IPS DF 19.7 (cell line): Measurements from ENCODE around the gene UBE2O.

Experiments used
- DNase-seq: peaks from one replicate; pipeline ENCODE4 v3.0.0-alpha.2; 2013; ENCODE audit warnings: low read depth, low spot score

UBE2O gene

GRCh38 chr17:76416899-76417298 is 36.1 kb downstream of the UBE2O start:
- DNase-seq = no peak

DNA sequence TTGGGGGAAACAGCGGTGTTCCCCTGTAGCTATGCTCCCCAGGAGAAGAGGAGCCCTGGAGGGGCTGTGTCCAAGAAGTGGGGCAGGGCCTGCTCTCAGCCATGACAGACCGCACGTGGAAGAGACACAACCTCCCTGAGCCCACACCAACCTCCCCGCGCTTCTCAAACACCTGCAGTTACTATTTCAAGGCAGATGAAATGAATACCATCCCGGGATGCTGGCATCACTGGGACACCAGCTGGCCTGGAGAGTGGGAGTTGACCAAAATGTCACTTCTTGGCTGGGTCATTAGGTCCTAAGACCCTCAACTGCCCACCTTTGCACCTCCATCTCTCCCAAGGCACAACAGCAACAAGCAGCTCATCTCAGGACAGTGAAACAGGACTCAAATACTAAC is 36.5 kb downstream of the UBE2O start:
- DNase-seq = no peak

GRCh38 chr17:76415786-76416185 is 37.2 kb downstream of the UBE2O start:
- no peak for DNase-seq

DNA sequence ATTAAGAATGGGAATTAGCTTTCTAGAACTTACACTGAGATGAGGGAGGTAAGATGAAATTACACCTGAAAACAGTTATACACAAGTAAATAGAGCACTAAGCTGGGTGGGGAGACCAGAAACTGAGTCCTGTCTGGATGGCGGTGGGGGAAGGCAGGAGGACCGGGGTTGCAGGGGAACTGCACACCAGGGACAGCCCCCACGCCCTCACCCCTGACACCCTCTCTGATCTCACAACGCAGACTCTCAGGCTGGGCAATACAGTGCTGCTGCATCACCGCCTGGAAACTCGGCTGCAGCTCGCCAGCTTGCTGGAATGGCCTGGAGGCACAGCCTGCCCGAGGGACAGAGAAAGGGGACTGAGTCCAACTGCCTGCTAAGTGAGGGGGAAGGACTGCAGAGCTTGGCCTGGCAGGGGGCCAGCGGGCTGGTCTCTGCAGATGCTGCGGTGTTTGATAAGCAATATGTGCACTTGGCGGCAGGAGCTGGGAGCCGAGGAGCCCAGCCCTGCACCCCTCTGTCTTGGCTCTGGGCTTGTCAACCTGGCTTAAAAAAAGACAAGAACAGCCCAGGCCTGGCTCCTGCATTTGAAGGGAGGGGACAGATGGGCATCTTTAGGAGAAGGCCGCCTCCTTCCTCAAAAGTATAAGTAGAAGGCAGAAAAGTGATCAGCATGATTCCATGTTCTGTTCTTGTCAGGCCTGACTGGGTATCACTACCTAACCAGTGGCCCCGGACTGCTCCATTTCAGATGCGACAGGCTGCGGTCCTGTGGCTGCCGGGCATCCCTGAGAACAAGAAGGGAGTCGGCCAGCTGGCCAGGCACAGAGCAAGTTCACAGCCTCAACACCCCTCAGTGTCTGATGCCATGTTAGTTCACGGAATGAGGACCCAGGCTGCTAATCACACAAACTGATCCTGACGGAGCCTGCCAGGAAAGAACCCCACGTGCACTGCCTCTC is 38.3 kb downstream of the UBE2O start:
- no peak for DNase-seq

GRCh38 chr17:76411247-76411646 is 41.7 kb downstream of the UBE2O start:
- DNase-seq = no peak

GRCh38 chr17:76410328-76410965 is 42.5 kb downstream of the UBE2O start:
- no peak for DNase-seq

DNA sequence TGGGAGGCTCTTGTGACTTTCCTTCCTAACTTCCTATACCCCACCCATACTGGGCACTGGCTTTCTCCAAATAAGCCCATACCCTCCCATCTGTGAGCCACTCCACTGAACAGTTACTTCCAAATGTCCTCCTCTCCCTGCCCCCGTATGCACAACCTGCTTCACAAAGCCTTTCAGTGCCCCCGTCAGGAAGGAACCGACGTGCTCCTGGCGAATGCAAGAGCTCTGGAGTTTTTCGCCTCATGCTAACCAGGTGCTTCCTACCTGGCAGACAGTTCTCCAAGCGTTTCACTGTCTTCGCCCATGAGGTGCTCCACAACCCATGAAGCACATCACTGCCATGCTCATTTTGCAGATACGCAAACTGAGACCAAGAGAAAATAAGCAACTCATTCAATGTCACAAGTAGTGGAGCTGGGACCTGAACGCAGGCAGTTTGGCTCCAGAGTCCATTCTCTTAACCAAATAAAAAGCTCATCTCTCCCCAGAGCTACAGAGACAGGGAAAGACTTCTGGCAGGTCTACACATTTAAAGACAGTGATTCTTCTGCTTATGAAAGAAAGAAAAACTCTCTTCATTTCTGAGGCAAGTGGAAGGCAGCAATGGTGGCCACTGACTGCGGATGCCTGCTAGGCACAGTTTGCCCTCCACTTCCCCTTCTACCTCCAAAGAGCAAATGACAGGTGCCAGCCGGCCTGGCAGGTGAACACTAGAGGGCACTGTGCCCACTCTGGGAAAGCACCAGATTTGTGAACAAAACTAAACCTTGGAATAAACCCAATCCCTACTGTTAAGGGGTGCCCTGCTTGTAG is 44.7 kb downstream of the UBE2O start:
- DNase-seq = no peak

DNA sequence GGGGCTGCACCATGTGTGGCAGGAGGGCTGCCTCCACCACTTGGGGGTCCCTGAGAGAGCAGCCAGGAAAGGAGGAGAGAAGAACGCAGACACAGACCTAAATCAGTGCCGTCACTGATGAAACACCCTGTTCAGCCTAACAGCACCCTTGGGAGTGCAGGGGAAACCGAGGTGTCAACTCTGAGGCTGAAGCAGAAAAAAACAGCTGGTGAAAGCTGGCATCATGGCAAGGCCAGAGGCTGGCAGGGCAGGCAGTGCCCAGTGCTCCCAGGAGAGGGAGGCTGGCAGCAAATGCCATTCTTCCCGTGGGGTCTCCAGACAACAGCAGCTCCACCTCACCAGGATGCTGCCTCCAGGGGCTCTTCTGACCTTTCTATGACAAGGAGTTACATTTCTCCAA is 45.4 kb downstream of the UBE2O start:
- no peak for DNase-seq

DNA sequence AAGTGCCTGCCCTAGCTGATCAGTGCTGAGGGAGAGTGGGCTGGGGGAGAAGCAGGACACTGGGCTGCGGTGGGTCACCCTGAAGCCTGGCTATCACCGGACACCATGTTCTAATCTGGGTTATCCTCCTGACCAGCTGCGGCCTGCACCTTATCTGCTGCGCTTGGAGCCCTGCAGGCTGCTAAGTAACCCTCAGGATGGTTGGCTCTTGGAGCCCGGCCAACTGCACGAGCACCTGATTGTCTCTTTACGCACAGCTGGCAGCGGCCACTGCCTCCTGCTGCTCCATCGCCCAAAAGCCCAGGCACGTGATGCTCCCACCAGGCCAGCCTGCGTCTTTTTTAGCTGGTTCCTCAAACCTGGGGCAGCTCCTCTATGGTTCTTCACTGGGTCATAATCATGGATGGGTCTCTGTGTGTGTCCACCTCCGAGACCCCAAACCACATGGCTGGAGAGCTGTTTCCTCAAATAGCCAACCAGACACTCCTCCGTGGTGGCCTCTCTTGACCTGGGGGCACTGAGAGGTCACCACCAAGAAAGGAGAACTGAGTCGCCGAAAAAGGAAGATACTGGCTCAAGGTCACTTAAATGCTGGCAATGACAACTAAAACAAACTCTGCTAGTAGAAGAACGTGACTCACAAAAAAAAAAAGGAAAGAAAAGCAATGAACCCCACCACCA is 46.8 kb downstream of the UBE2O start:
- DNase-seq = no peak

DNA sequence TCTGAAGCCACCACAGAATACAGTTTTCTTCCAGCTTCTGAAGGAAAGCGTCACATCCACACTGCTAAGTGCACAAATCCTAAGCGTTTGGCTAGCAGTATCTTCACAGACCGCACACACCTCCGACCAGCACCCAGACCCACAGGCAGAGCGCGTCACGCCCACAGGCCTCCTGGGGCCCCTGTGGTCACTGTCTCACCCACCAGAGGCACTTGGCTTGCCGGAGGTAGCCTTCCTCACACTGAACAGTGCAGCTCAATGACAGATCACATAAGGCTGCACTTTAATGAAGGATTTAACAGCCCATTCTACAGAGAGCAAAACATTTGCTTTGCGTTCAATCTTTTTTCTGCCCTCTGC is 47.4 kb downstream of the UBE2O start:
- no peak for DNase-seq

DNA sequence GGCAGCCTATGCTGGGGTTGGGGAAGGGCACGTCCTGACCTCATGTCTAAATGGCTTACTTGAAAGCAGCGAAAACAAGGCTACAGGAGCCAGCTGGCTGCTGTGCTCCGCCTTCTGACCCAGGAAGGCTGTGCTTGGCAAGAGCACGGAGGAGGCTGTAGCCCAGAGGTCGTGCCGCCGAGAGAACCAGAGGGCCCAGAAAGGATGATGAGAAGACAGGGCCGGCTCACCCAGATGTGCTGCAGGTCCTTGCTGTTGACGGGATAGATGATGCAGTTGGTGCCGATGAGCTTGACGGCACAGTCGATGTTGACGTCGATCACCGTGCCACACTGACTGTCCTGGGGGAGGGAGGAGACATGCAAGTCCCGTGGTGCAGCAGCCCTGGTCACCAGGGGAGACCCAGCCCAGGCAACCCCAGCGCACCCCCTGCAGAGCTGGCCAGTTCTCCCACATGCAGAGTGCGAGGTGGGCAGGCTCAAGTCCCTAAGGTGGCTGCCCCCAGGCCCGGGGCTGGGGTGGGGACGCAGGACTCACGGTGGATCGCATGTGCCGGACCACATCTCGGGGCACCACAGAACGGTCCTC is 47.9 kb downstream of the UBE2O start:
- DNase-seq = no peak

DNA sequence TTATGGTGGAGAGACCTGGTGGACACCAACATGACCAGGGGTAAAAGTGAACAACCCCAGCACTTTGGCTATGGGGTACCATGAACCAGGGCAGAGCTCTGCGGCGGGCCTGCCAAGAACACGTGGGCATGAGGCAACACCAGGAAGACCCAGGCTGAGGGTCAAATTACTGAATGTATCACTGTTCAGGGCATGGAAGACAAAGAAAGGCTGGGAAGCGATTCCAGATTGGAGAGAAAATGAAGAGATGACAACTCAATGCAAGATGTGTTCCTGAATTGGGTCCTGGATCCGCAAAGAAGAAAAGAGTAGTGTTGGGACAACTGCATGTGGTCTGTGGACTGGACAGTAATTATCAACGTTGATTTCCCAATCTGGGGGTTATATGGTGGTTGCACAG is 48.7 kb downstream of the UBE2O start:
- no peak for DNase-seq

DNA sequence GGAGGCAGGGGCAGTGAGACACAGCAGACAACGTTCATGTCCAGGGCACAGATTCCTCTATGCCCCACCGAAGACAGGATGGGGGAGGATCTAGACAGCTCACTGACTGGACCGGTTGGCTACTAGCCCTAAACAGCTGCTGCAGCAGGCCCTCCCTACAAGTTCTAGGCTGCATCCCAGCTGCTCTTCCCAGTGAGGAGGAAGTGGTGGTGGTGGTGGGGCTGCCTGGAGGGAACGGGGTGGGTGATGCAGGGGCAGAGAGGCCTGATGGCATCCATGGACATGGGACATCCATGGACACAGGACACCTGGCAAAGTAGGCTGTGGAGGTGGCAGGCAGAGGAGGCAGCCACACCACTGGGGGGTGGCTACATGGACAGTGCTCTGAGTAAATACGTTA is 50.2 kb downstream of the UBE2O start:
- DNase-seq = no peak

- no peak for DNase-seq
These were observed 53.5 kb downstream of the UBE2O start for GRCh38 chr17:76399175-76400172.

DNA sequence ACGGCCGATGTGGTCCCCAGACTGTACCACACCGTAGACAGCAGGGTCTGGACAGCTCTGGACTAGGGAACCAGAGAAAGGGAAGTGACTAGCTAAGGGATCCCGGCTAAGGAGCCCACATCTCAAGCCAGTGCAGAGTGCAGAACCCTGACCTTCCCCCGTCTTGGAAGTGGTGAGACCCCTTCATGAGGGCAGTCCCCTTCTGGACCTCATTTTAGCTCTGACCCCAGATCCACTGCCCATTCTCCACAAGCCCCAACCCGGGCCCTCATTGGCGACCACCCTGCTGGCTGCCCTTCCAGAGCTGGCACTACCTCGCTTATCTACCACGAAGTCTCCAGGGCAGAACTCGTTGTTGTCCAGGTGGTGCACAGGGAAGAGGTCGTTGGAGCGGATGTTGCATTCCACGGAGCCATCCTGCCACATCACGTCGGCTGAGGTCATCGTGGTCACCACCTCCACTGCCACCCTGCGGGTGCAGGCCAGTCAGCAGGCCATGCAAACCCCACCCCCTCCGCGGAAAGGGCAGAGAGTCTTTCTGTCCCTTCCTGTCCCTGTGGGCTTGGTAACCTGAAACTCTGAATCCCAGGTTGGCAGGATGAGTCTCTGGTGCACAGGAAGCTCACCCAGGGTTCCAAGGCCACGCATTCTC is 54.3 kb downstream of the UBE2O start:
- no peak for DNase-seq

- DNase-seq = no peak
These were observed 55.0 kb downstream of the UBE2O start for GRCh38 chr17:76397687-76398522.

DNA sequence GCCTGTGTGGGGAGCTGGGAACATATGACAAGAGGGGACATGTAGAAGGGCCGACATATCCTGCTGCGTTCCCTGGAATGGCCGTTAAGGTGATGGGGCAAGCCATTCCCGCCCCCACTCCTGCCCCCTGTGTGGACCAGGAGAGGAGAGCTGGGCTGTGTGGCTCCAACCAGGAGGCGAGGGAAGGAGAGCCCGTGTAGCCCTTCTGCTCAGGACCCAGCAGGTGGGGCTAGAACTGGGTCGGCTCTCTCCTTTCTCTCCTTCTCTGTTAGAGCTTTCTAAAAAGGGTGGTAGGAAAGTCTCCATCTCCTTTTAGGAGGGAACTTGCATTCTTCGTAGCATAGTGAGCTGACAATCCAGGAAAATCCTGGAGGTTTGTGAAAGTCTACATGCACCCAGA is 55.8 kb downstream of the UBE2O start:
- DNase-seq = no peak

- no peak for DNase-seq
These were observed 57.0 kb downstream of the UBE2O start for GRCh38 chr17:76395980-76396379.

GRCh38 chr17:76394166-76394565 is 58.8 kb downstream of the UBE2O start:
- DNase-seq = no peak
